Measurements from ENCODE around the gene ADD2.
"Not testable (repeated sequence)": the region's sequence is repeated elsewhere in the genome, so short reads cannot be mapped to it uniquely, and the experiment has no call there.

The ADD2 gene

GRCh38 chr2:70744397-70744796 lies 23.6 kb downstream of the ADD2 start:
- H3K4me3 ChIP-seq (ENCODE audit: low read depth, low read length) = no peak overlapping the region
- no peak for TF ChIP-seq CTCF (IDR thresholded peaks at IDR 0.05; ENCODE audit: low read depth, low read length, missing control alignments)
- DNase-seq (ENCODE audit: low read depth) = no peak

GRCh38 chr2:70743677-70744076 lies 24.3 kb downstream of the ADD2 start:
- TF ChIP-seq CTCF (IDR thresholded peaks at IDR 0.05; ENCODE audit: low read depth, low read length, missing control alignments) = no peak
- no peak overlapping the region for H3K4me3 ChIP-seq (ENCODE audit: low read depth, low read length)
- DNase-seq (ENCODE audit: low read depth) = no peak

GRCh38 chr2:70743068-70743467 lies 24.9 kb downstream of the ADD2 start:
- no peak for DNase-seq (ENCODE audit: low read depth)
- no peak for TF ChIP-seq CTCF (IDR thresholded peaks at IDR 0.05; ENCODE audit: low read depth, low read length, missing control alignments)
- no peak overlapping the region for H3K4me3 ChIP-seq (ENCODE audit: low read depth, low read length)

GRCh38 chr2:70739492-70739891 lies 28.5 kb downstream of the ADD2 start:
- not testable (repeated sequence) for DNase-seq (ENCODE audit: low read depth); H3K4me3 ChIP-seq (ENCODE audit: low read depth, low read length)

- TF ChIP-seq CTCF (IDR thresholded peaks at IDR 0.05; ENCODE audit: low read depth, low read length, missing control alignments) = no peak
- H3K4me3 ChIP-seq (ENCODE audit: low read depth, low read length) = no peak overlapping the region
- DNase-seq (ENCODE audit: low read depth) = no peak
Observed at GRCh38 chr2:70738159-70738558, 29.8 kb downstream of the ADD2 start.

GRCh38 chr2:70735071-70735470 lies 32.9 kb downstream of the ADD2 start:
- no peak for DNase-seq (ENCODE audit: low read depth)
- H3K4me3 ChIP-seq (ENCODE audit: low read depth, low read length) = no peak overlapping the region
- no peak for TF ChIP-seq CTCF (IDR thresholded peaks at IDR 0.05; ENCODE audit: low read depth, low read length, missing control alignments)

- H3K4me3 ChIP-seq (ENCODE audit: low read depth, low read length) = no peak overlapping the region
Observed at GRCh38 chr2:70733646-70734180, 34.3 kb downstream of the ADD2 start.

More at GRCh38 chr2:70733646-70734180, 34.3 kb downstream of the ADD2 start:
- DNase-seq (ENCODE audit: low read depth) = no peak
- no peak for TF ChIP-seq CTCF (IDR thresholded peaks at IDR 0.05; ENCODE audit: low read depth, low read length, missing control alignments)
